EL (cell line): Measurements from ENCODE around the gene CPED1.
"Not testable (repeated sequence)": the region's sequence is repeated elsewhere in the genome, so short reads cannot be mapped to it uniquely, and the experiment has no call there.

ENCODE experiments used
- DNase-seq: peaks from one replicate; pipeline ENCODE4 v3.0.0-alpha.2; 2016

Gene CPED1

DNA sequence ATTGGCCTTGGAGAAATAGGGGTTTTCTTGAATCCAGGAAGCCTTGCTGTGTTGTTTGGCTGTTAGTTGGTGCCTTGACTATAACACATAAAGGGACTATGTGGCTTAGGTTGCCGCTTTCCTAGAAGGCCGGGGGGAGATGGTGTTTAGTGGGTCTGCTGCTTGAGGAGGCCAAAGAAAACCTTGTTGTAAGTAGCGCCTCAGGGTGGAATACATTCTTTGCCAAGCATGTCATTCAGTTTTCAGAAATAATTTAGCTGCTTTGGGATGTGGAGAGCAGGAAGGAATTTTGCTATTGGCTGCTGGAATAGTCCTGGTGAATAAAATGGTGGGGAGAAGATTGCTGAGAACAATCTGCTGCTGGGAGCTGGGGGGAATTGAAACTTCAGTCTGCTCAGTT, 207.4 kb downstream of the CPED1 start:
- peak; percentile 49 for DNase-seq

DNA sequence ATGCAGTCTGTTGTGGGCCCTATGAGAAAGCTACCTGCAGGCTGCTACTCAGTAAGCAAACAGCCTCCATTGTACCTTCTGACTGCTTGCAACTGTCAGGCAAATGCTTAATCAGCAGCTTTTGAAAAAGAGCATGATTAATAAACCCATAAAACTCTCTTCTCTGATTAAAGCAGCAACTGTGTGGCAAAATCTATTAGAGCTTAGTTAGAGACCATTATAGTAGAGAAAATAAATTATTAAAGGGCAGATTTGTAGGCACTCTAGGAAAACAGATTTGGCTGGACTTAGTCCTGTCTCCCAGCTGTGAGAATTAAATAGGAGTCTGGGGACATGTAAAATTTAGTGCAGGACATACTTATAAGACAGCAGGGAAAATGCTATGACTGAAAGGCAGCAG, 207.8 kb downstream of the CPED1 start:
- no peak for DNase-seq

DNA sequence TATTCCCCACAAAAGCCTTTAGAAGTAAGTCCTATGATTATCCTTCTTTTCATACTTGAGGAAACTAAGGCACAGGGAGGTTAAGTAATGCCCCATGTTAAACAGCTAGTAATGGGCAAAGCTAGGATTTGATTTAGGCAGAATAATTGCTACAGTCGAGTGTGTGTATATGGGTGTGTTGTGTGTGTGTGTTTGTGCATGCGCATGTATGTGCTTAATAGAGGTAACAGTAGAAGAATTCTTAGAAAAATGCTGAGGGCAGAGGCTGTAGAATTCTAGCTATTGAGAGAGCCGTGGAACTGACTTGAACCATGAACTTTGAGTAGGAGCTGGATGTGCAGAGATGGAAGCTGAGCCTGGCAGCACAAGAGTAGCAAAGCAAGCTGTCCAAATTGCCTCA, 208.9 kb downstream of the CPED1 start:
- DNase-seq, result no peak

DNA sequence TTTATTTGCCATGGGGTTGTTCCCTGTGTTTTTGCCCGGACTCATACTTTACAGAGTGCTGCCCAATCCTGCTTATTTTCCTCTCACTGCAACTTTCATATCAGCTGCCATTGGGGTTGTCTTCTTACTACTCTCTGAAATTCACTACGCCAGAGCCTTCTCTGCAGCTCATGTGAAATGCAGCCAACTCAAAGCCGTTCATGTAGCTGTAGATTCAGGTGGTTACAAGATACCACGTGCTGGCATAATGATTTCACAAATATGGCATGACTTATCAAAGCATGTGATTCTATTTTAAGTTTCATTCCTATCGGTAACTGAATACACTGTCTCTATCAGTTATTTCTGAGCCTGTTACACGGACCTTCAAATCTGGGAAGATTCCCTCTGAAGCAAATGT, 210.0 kb downstream of the CPED1 start:
- no peak for DNase-seq

DNA sequence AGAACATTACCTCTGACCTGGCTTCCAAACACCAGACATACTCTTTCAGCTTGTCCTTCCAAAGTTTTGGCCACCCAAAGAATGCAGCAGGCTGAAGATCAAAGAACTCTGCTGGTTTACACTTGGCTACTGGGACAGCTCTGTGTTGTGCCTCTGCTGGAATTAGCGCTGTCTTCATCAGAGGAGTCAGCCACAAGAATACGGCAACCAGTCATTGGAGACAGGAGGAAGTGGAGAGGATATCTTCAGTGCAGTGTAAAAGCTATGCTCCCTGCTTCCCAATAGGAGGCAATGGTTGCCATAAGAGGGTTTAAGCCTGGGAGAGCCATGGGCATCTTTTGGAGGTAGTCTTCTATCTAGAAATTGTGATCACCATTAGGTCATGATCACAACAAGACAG, 213.6 kb downstream of the CPED1 start:
- no peak for DNase-seq

DNA sequence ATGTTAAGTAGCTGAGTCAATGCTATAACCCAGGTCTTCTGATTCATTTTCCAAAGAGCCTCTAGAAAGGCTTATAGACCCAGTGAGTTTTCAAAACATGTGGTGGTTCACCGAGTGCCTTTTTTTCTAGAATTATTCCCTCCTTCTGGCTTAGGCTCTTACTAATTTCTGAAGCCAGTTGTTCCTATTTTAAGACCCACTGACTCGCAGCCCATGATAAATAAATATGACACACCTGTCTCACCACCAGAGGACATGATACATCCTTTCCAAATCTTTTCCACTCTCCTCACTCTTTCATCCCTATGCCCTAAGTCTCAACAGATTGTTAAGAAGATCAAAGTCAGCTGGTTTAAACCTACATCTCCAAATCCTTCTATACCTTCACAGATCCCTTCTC, 214.3 kb downstream of the CPED1 start:
- DNase-seq, result no peak

DNA sequence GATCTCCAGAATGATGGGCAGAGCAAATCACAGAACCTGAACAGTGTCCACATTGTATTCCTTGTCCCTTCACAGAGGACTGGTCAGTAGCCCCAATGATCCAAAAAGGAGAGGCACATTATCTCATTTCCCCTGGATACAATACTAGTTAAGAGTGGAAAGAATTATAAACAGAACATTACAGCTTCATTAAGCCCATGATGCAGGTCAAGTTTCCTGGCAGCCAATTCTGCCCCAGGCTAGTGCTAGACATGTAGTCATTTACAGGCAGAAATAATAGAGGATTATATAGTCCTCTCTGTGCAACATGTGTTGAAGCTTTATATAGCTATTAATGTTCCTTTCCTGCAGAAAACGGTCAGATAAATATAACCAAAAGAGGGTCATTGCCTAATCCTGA, 216.0 kb downstream of the CPED1 start:
- peak; percentile 59 for DNase-seq

DNA sequence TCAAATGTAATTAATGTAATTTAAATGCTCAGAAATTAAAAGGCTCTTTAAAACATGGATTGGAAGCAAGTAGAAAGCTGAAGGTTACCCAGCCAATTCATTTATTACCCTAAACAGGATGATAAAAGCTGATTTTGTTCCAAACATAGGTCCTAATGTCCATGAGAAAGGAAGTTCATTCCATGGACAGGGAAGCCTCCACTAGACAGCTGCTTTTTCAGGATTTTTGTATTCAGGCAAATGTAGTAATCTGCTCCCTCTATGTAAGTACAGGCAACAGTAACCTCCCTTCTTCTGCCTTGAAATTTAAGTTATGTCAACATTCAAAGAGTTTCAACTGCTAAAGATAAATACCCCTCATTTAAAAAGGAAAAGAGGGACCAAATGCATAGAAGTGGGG, 217.3 kb downstream of the CPED1 start:
- DNase-seq, result no peak

DNA sequence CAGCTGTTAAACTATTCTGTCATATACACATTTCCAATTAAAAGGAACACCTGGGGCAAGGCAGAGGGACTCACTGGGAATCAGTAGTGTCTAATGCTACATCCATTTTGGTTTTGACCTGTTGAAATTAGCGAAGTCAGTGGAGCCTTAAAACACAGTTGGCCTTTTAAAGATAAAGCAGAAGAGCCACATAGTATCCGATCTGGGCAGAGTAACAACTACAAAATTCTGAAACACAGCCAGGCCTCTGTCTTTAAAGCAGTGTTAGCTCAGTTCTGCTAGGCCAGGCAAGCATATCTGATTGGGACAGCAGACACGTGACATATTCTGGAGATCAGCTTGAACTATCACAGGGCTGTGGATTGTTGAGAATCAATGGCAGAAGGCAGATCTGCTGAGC, 222.7 kb downstream of the CPED1 start:
- DNase-seq, result no peak

DNA sequence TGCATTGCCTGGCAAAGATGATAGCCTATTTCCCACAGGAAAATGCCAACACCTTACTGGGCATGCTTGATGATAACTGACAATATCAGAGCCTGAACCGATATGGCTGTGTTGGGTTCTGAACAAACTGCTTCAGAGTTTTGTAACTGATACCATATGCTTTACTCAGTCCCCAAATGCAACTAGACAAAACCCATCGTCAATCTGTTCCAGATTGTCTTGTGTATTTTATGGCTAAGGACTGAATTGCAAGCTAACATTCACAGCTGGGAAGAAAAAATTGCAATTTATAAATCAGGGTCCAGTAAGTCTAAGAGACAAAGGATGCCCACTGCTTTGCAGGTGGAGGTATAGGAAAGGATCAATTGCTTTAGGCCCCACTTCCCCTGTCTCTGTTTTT, 223.5 kb downstream of the CPED1 start:
- DNase-seq, result no peak

DNA sequence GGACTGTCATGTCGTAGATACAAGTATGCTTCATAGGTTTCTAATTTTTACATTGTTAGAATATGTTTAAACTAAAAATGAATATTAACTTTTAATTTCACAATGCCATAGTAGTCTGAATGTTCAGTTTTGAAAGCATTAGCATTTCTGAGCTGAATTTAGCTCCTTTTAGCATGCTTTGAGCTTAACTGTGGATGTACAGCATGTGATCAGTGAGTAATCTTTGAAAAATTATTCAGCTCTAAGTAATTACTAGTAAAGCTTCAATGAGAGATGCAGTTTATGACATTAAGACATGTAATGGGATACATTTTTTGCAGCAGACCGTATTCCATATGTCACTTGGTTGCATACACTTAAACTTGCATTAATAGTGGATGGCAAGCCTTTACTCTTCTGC, 226.1 kb downstream of the CPED1 start:
- DNase-seq, result no peak

DNA sequence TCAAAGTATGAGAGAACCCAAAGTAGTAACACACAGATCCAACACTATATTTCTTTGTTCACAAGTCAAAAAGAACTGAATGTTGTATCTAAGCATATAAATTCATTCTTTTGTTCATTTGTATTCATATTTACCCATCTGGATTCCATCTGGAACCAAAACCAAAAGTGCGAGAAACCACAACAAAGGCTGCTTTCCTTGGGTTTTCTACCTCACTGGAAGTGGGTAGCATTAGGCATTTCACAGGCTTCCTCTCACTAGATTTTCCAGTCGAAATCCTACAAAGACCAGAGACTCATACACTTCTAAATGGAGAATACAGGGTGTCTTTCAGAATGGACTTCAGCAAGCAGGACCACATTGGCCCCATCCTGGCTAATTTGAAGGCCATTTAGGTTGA, 230.5 kb downstream of the CPED1 start:
- DNase-seq, result peak; percentile 3

DNA sequence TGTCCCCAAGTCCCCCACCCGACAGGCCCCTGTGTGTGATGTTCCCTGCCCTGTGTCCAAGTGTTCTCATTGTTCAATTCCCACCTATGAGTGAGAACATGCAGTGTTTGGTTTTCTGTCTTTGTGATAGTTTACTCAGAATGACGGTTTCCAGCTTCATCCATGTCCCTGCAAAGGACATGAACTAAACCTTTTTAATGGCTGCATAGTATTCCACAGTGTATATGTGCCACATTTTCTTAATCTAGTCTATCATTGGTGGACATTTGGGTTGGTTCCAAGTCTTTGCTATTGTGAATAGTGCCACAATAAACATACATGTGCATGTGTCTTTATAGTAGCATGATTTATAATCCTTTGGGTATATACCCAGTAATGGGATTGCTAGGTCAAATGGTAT, 232.6 kb downstream of the CPED1 start:
- DNase-seq, result not testable (repeated sequence)

DNA sequence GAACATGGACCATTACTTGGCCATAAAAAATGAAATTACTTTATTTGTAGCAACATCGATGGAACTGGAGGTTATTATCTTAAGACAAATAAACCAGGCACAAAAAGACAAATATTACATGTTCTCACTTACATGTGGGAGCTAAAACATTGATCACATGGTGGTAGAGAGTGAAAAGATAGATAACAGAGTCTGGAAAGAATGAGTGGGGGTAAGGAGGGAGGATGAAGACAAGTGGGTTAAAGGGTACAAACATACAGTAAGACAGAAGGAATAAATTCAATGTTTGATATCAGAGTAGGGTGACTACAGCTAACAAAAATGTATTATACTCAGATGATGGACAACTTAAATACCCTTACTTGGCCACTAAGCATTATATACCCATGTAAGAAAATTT, 240.3 kb downstream of the CPED1 start:
- DNase-seq, result no peak

DNA sequence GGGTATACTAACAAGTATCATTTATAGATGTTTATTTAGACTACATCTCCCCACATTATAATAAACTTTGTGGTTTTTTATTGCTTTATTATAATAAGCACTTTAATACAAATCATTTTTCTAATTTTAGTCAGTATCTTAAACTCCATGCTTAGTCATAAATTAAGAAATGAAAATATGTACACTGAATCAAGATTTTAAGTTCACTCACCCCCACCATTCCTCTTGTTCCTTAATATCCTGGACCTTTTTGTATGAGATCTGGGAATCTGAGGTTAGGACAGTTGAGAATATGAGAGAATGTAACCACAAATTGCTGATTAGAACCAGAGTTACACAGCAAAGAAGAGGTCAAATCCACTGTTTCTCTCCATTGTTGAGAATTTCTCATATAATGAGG, 246.7 kb downstream of the CPED1 start:
- DNase-seq, result peak; percentile 23

DNA sequence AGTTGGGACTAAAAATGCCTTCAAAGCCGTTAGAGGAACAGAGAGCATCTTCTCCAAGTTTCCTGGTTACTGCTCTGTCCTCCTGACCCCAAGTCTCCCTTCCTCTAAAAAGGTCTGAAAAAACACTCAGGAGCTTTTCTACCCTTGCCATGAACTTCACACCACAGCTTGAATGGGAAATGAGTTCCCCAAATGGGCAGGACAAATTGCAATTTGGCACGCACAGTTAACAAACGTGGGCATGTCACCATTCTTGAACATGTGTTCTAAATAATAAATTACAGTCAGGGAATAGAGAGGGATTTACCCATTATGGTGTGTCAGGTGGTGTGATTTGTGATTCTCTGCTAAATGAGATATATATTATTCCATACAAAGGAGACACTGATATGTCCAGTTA, 249.1 kb downstream of the CPED1 start:
- DNase-seq, result no peak

DNA sequence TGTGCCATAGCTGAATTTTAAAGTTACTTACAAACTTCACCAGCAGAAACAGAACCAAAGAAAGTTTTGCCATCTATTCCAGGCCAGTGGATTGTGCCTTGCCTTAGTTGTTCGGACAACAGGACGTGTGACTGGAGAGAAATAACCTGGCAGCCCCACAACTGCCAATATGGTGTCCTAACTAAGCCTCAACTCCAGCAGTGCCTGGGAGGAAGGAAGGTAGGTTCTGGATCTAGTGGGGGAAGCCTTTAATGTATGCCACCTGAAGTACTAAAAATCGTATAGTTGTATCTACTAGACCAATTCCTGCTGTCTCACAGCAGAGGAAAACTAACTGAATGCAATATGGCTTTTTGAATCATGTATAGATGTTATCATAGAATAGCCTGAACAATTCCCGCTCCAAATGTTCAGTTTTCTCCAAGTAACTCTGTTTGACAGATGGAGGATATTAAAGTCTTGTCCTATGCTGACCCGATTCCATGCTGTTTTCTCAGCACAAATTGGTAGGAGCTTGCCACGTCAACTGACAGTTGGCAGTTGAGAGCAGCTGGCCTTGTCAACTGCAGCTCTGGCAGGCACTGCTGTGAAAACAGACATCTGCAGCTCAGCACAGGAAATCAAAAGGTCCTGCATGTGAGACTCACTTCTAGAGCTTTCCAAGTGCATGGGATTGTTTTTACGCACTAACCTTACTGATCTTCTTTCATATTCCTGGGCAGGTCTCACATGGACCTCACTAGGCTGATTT, 255.8 kb downstream of the CPED1 start:
- no peak for DNase-seq

DNA sequence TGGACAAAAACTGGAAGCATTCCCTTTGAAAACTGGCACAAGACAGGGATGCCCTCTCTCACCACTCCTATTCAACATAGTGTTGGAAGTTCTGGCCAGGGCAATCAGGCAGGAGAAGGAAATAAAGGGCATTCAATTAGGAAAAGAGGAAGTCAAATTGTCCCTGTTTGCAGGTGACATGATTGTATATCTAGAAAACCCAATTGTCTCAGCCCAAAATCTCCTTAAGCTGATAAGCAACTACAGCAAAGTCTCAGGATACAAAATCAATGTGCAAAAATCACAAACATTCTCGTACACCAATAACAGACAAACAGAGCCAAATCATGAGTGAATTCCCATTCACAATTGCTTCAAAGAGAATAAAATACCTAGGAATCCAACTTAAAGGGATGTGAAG, 262.9 kb downstream of the CPED1 start:
- DNase-seq, result not testable (repeated sequence)

DNA sequence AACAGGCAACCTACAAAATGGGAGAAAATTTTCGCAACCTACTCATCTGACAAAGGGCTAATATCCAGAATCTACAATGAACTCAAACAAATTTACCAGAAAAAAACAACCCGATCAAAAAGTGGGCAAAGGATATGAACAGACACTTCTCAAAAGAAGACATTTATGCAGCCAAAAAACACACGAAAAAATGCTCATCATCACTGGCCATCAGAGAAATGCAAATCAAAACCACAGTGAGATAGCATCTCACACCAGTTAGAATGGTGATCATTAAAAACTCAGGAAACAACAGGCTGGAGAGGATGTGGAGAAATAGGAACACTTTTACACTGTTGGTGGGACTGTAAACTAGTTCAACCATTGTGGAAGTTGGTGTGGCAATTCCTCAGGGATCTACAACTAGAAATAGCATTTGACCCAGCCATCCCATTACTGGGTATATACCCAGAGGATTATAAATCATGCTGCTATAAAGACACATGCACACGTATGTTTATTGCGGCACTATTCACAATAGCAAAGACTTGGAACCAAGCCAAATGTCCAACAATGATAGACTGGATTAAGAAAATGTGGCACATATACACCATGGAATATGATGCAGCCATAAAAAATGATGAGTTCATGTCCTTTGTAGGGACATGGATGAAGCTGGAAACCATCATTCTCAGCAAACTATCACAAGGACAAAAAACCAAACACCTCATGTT, 264.2 kb downstream of the CPED1 start:
- DNase-seq, result not testable (repeated sequence)

DNA sequence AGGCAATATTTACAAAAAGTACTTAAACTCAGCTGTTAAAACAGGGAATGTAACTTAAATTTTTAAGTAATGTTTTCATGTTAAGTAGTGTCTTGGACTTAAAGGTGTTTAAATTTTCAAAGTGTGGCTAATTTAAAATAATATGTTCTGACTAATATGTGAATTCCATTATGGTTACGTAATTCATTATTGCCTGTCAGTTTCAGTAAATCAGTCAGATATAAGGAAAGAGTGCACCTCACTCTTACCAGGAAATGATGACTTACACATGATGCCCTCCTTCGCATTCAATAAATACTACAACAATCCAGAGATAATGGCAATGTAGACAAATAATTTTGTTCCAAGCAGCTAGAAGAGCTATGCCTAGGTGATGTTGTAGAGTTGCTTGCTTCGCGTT, 271.3 kb downstream of the CPED1 start:
- peak; percentile 15 for DNase-seq

DNA sequence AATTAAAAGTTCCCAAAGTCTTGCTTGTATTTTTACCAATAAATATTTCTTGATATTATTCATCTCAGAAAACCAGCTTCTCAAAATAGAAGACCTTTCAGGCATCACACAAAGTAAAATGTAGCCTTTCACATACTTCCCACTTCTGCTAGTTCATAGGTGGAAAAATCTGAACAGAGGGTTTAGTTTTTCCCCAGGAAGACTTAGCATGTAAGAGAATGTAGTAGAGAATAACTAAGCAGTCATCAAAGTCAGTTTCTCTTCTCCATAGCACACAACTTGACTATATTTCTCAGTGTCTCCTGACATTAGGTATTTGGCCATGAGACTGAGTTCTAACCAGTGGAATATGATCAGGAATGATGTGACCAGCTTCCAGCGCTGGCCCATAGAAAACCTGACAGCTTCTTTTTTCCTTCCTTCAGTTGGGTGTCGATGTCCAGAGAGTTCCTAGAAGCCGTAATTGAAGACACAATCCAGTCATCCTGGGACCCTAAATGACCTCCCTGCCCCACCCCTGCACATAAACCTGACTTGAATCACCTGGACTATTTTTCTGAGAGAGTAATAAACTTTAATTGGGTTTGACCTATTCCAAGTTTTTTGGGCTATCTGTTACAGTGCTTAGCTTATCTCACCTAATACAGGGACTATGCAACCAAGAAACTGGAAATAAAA, 272.8 kb downstream of the CPED1 start:
- no peak for DNase-seq

DNA sequence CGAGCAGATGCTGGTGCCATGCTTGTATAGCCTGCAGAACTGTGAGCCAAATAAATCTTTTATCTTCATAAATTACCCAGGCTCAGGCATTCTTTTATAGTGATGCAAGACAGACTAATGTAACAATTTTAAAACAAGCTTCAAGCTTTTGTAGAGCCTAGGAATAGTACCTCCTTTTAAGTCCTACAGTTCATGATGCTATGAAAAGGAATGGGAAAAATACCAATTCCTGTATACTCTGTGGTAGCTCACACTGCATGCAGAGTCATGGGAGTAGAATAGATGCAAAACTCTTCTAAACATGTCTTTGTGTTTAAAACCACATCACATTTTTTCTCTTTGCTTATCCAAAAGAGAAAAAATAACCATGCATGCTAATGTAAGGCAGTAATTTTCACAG, 273.7 kb downstream of the CPED1 start:
- no peak for DNase-seq

DNA sequence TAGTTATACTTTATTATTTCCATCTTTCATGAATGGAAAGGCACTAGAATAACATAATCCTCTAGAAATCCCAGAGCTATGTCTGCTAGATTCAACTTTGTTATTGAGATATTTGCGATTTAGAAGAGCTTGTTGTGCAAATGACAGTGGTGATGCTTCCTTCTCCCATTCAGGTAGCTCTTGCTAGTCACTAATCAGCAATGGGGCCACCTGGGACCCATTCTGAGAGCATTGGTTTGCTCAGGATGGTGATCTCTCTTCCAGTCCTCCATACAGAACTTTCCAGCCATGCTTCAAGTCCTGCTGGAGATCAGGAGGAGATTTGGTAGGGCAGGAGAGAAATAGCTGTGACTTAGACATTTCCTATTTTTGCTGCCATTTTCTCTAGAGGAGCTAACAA, 274.5 kb downstream of the CPED1 start:
- no peak for DNase-seq

DNA sequence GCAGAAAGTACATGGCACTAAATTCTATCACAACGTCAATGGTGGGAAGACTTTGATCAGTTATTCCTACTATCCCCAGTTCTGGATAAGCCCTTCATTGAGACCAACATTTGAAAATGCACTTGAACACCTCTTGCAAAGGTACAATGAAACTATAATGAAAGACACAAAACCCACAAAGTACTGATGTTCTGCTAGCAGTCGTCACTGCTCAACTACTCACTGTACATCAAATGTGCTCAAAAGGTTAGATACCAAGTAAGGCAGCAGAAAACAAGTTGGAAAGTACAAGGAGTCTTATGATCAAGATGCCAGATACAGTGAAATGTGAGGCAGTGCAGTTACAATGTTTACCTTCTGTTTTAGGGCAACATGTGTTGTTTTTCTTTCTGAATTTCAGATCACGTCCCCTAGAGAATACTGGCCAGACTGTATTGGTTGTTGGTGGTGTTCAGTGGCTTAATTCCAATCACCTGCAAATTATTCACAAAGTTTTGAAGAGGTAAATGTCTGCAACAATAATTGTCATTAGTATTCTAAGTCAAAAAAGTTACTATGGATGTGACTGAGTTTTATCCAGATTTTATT, 277.9 kb downstream of the CPED1 start:
- no peak for DNase-seq
